ENCODE measurements around the gene PXDC1.

The PXDC1 gene

GRCh38 chr6:3744211-3744900 lies 7.2 kb downstream of the PXDC1 start:
- no peak overlapping the region for H3K4me3 ChIP-seq (ENCODE audit: low read depth, low read length)
- no peak for TF ChIP-seq CTCF (IDR thresholded peaks at IDR 0.05; ENCODE audit: borderline replicate concordance, insufficient read depth, low read depth, low read length)

- TF ChIP-seq CTCF (IDR thresholded peaks at IDR 0.05; ENCODE audit: borderline replicate concordance, insufficient read depth, low read depth, low read length), result no peak
- no peak overlapping the region for H3K4me3 ChIP-seq (ENCODE audit: low read depth, low read length)
These were observed 8.0 kb downstream of the PXDC1 start for GRCh38 chr6:3743541-3743940.

- no peak overlapping the region for H3K4me3 ChIP-seq (ENCODE audit: low read depth, low read length)
These were observed 8.8 kb downstream of the PXDC1 start for GRCh38 chr6:3742426-3743344.

GRCh38 chr6:3742076-3742425 lies 9.5 kb downstream of the PXDC1 start:
- no peak for TF ChIP-seq CTCF (IDR thresholded peaks at IDR 0.05; ENCODE audit: borderline replicate concordance, insufficient read depth, low read depth, low read length)
- H3K4me3 ChIP-seq (ENCODE audit: low read depth, low read length), result no peak overlapping the region

More at GRCh38 chr6:3742426-3743344, 8.8 kb downstream of the PXDC1 start:
- TF ChIP-seq CTCF (IDR thresholded peaks at IDR 0.05; ENCODE audit: borderline replicate concordance, insufficient read depth, low read depth, low read length), result peak; percentile 73

- no peak for TF ChIP-seq CTCF (IDR thresholded peaks at IDR 0.05; ENCODE audit: borderline replicate concordance, insufficient read depth, low read depth, low read length)
- H3K4me3 ChIP-seq (ENCODE audit: low read depth, low read length), result no peak overlapping the region
These were observed 10.0 kb downstream of the PXDC1 start for GRCh38 chr6:3741477-3741871.

GRCh38 chr6:3740551-3741476 lies 10.7 kb downstream of the PXDC1 start:
- H3K4me3 ChIP-seq (ENCODE audit: low read depth, low read length), result no peak overlapping the region
- no peak for TF ChIP-seq CTCF (IDR thresholded peaks at IDR 0.05; ENCODE audit: borderline replicate concordance, insufficient read depth, low read depth, low read length)
